ENCODE results near the gene AMDHD2. TPM values are rescaled to one million over a fixed set of nuclear protein-coding genes. Genes with fewer than 3 reads are reported as not detected.

Gene AMDHD2
- total RNA-seq, 1 donor, result 94.8 TPM

DNA sequence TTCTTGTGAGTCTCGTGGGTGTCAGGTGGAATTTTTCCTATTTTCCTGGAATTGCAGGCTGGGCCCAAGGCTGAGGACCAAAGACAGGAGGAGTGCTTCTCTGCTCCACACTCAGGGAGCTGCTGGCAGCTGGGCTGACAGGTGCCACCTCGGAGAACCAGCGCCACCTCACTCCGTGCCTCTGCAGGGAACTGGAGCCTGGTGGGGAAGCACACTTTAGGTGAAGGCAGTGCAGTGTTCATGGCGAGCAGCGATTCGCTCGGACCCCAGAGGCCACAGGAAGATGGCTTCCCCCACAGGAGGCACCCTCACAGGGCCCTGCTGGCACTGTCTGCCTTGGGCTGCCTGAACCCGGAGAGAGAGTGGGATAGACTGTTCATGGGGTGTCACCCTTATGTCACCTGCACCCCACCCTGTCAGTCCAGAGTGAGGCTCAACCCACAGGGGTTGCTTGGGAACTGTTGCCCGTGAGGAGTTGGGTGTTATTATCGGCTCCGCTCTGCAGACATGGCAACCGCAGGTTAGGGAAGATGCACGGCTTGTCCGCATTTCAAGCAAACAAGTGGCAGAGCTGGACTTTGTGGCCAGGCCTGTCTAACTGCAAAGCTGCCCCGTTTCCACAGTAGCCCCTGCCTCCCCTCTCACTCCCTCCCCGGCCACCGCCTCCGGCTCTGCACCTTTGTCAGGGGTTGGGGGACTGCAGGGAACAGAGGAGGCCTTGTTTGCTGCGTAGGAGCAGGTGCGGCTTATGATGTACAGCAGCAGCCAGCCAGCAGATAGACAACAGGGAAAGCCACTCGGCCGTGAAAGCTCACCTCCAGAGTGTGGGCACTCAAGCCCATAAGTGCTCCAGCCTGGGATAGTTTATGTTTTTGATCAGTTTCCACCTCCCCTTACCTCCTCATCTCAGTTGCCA is 29.7 kb upstream of the AMDHD2 start:
- Histone ChIP-seq H3K27me3 (ENCODE audit: insufficient read depth, low read length) (no peaks in the 10 kb centered on the region), H3K4me2 (ENCODE audit: insufficient read depth, low read length) (no peak overlapping the region), H3K36me3 (ENCODE audit: insufficient read depth, low read length) (peaks cover 4% of the 10 kb centered on the region), H3K4me1 (ENCODE audit: insufficient read depth, low read length) (no peaks in the 10 kb centered on the region), H2AFZ (ENCODE audit: low read length) (no peak overlapping the region), H3K79me2 (ENCODE audit: insufficient read depth, low read length) (peaks cover 33% of the 10 kb centered on the region), H3K27ac (ENCODE audit: low read depth, low read length) (no peak overlapping the region), H3K4me3 (ENCODE audit: insufficient read depth, low read length) (no peak overlapping the region), H4K20me1 (ENCODE audit: insufficient read depth, low read length) (peaks cover 19% of the 10 kb centered on the region), H3K9me3 (ENCODE audit: low read depth, low read length) (no peaks in the 10 kb centered on the region)
- TF ChIP-seq, protein P1, sequence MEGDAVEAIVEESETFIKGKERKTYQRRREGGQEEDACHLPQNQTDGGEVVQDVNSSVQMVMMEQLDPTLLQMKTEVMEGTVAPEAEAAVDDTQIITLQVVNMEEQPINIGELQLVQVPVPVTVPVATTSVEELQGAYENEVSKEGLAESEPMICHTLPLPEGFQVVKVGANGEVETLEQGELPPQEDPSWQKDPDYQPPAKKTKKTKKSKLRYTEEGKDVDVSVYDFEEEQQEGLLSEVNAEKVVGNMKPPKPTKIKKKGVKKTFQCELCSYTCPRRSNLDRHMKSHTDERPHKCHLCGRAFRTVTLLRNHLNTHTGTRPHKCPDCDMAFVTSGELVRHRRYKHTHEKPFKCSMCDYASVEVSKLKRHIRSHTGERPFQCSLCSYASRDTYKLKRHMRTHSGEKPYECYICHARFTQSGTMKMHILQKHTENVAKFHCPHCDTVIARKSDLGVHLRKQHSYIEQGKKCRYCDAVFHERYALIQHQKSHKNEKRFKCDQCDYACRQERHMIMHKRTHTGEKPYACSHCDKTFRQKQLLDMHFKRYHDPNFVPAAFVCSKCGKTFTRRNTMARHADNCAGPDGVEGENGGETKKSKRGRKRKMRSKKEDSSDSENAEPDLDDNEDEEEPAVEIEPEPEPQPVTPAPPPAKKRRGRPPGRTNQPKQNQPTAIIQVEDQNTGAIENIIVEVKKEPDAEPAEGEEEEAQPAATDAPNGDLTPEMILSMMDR (IDR thresholded peaks at IDR 0.05; ENCODE audit: extremely low read depth, low read depth, low read length), result no peak
- peak; percentile 58 for DNase-seq (ENCODE audit: insufficient read length, low spot score, missing footprints)

DNA sequence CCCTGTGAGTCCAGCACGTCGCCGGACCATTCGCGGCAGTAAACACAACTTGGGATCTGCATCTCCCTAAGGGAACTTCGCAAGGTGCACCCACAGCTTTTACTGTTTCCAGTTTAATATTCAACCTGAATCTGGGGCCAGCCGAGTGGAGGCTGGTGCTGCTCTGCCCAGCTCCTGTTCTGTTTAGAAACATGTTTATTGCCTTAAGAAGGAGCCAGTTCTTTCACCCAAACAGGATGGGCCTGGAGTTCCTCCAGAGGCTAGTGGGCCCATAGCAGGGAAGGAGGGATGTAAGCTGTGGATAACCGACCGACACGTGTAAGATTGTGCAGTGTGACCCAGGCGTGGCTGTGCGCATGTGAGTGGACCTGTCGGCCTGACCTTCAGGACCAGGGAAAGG is 27.9 kb upstream of the AMDHD2 start:
- Histone ChIP-seq H2AFZ (ENCODE audit: low read length) (no peak overlapping the region), H3K4me3 (ENCODE audit: insufficient read depth, low read length) (no peak overlapping the region), H3K79me2 (ENCODE audit: insufficient read depth, low read length) (peaks cover 23% of the 10 kb centered on the region), H3K4me2 (ENCODE audit: insufficient read depth, low read length) (no peak overlapping the region), H3K9me3 (ENCODE audit: low read depth, low read length) (no peaks in the 10 kb centered on the region), H3K27ac (ENCODE audit: low read depth, low read length) (no peak overlapping the region), H3K27me3 (ENCODE audit: insufficient read depth, low read length) (no peaks in the 10 kb centered on the region), H4K20me1 (ENCODE audit: insufficient read depth, low read length) (peaks cover 22% of the 10 kb centered on the region), H3K4me1 (ENCODE audit: insufficient read depth, low read length) (peaks cover 4% of the 10 kb centered on the region), H3K36me3 (ENCODE audit: insufficient read depth, low read length) (peaks cover 15% of the 10 kb centered on the region)
- DNase-seq (ENCODE audit: insufficient read length, low spot score, missing footprints), result peak; percentile 46
- TF ChIP-seq, protein P1 (IDR thresholded peaks at IDR 0.05; ENCODE audit: extremely low read depth, low read depth, low read length), result no peak

DNA sequence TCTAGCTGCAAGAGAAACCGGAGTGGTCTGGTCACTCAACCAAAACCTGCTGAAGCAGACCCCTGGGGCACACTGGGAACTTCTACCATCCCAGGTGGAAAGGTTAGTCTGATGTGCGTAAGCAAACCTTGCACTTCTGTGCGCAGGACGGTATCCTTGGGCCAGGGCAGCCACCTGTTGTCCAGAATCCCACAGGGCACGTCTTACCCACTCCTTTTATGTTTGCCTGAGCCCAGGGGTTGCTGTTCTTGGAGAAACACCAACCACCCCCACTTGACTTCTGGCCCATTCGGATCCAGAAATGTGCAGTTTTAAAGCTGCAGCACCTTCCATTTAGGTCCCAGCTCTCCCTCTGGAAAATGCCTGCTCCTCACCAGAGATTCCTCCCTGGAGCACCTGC is 26.6 kb upstream of the AMDHD2 start:
- peaks cover 18% of the 10 kb centered on the region for H3K79me2 ChIP-seq (ENCODE audit: insufficient read depth, low read length)
- H2AFZ ChIP-seq (ENCODE audit: low read length), result no peak overlapping the region
- no peaks in the 10 kb centered on the region for H3K9me3 ChIP-seq (ENCODE audit: low read depth, low read length)
- no peaks in the 10 kb centered on the region for H3K27me3 ChIP-seq (ENCODE audit: insufficient read depth, low read length)
- peaks cover 19% of the 10 kb centered on the region for H4K20me1 ChIP-seq (ENCODE audit: insufficient read depth, low read length)
- H3K4me1 ChIP-seq (ENCODE audit: insufficient read depth, low read length), result peaks cover 10% of the 10 kb centered on the region
- TF ChIP-seq, protein P1 (IDR thresholded peaks at IDR 0.05; ENCODE audit: extremely low read depth, low read depth, low read length), result no peak
- DNase-seq (ENCODE audit: insufficient read length, low spot score, missing footprints), result peak; percentile 42
- peaks cover 15% of the 10 kb centered on the region for H3K36me3 ChIP-seq (ENCODE audit: insufficient read depth, low read length)
- H3K4me3 ChIP-seq (ENCODE audit: insufficient read depth, low read length), result no peak overlapping the region
- H3K27ac ChIP-seq (ENCODE audit: low read depth, low read length), result no peak overlapping the region
- no peak overlapping the region for H3K4me2 ChIP-seq (ENCODE audit: insufficient read depth, low read length)

DNA sequence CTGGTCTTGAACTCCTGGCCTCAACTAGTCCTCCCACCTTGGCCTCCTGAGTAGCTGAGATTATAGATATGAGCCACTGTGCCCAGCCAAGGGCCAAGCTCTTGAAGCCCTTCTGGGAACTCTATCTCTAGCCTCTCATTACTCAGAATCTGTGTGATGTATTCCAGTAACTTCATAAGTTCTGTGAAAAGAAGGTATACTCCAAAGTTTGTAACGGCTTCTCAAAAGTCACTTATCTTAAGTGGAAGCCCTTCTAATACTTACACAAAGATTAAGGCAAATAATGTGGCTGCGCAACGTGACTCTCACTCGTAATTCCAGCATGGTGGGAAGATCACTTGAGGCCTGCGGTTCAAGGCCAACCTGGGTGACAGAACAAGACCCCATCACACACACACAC is 25.6 kb upstream of the AMDHD2 start:
- TF ChIP-seq, protein P1 (IDR thresholded peaks at IDR 0.05; ENCODE audit: extremely low read depth, low read depth, low read length), result no peak
- no peak overlapping the region for H3K4me3 ChIP-seq (ENCODE audit: insufficient read depth, low read length)
- H3K36me3 ChIP-seq (ENCODE audit: insufficient read depth, low read length), result peaks cover 15% of the 10 kb centered on the region
- H3K27me3 ChIP-seq (ENCODE audit: insufficient read depth, low read length), result no peaks in the 10 kb centered on the region
- H2AFZ ChIP-seq (ENCODE audit: low read length), result no peak overlapping the region
- H3K79me2 ChIP-seq (ENCODE audit: insufficient read depth, low read length), result peaks cover 15% of the 10 kb centered on the region
- peaks cover 22% of the 10 kb centered on the region for H4K20me1 ChIP-seq (ENCODE audit: insufficient read depth, low read length)
- no peak overlapping the region for H3K27ac ChIP-seq (ENCODE audit: low read depth, low read length)
- H3K9me3 ChIP-seq (ENCODE audit: low read depth, low read length), result no peaks in the 10 kb centered on the region
- H3K4me1 ChIP-seq (ENCODE audit: insufficient read depth, low read length), result peaks cover 10% of the 10 kb centered on the region
- no peak for DNase-seq (ENCODE audit: insufficient read length, low spot score, missing footprints)
- H3K4me2 ChIP-seq (ENCODE audit: insufficient read depth, low read length), result no peak overlapping the region

Measured in osteoblast (primary cell).